Stimulated activated CD8-positive, alpha-beta memory T cell treated with anti-CD3 and anti-CD28 coated beads, Interleukin-7, amount 100 ng/mL, for 4 hours (primary cell): ENCODE measurements around the gene KDM1A.
"Not testable (repeated sequence)": the region's sequence is repeated elsewhere in the genome, so short reads cannot be mapped to it uniquely, and the experiment has no call there.

Source experiments
- DNase-seq, 2 donors: peaks; one replicate each; pipeline ENCODE4 v3.0.0-alpha.2; 2020; ENCODE audit warnings: low read depth in 2 of 2

KDM1A gene

DNA sequence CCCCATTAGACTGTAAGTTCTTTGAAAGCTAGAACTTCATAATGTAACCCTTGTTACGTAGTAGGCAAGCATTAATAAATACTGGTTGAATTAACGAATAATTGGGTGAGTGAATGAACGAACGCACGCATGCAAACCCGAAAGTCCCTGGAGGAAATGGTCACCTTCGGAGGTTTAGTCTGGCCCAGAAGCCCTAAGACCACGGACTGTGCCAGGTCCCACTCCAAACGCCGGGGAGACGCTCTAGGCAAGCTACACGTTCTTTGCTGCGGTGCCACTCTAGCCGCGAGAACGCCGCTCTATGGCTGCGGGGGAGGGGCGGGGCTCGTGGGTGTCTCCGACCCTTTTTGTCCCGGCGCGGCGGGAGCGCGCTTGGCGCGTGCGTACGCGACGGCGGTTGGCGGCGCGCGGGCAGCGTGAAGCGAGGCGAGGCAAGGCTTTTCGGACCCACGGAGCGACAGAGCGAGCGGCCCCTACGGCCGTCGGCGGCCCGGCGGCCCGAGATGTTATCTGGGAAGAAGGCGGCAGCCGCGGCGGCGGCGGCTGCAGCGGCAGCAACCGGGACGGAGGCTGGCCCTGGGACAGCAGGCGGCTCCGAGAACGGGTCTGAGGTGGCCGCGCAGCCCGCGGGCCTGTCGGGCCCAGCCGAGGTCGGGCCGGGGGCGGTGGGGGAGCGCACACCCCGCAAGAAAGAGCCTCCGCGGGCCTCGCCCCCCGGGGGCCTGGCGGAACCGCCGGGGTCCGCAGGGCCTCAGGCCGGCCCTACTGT lies at the start of gene KDM1A:
Gene KDM1A, plus strand, starts transcription at position 375 of the 769 bp plus-strand sequence. Its CDS starts 129 bp downstream, at position 504.
- DNase-seq = peak; percentile 91 to 94

DNA sequence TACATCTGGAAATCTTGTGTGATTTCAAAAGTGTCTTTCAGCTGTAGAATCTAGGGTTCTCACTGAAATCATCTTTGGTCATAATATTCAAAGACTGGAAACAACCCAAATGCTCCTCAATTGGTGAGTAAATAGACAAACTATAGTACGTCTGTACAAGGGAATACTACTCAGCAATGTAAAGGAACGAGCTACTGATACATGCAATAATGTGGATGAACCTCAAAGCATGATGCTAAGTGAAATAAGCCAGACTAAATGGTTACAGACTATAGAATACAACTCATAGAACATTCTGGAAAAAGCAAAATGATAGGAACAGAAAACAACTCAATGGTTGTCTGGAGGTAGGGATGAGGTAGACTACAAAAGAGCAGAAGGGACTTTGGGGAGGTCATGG lies 49.2 kb upstream of the KDM1A start:
- no peak for DNase-seq

DNA sequence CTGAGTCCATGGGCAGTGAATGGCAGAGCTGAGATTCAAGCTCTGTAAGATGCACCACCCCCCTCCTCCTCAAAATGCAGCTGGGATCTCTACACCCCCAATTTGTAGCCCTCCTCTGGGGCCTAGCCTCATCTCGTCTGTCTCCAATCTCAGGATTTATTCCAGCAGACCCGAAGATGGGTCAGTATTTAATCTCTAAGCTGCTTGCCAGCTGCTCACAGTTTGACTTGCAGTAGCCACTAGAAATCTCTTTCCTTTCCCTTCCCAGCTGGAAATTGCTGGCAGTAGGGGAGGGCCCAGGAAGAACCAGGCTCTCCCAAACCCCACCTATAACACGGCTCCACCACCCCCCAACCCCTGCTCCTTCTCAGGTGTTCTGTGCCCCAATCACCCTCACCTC lies 48.1 kb upstream of the KDM1A start:
- no peak for DNase-seq

DNA sequence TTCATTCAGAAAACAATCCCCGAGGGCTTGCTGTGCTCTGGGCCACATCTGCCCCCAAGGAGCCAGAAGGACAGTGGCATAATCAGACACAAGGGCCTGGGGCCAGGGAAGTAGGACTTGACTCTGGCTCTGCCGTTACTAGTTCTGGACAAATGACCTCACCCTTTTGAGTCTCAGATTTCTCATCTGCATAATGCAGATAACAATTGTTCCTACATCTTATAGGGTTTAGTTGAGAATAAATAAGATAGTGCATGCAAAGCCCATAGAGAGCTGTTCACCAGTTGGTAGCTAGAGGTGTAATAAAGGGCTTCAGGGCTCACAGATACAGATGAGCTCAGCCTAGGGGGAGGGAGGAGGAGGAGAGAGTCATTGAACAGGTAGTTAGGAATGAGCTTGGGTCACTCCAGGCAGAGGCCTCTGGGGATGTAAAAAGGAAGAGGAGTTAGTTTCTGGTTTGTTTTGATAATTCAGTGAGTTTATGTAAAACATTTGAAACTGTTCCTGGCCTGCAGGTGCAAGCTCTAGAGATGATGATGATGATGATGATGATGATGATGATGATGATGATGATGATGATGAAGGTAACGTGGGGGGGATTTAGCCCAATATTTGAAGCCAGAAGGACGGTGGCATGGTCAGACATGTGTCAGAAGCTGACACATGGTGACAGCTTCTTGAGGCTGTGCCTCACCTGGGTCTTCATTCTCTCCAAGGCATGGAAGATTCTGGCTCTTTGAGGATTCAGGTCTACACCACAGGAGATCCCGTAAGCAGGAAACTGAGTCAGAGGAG lies 47.5 kb upstream of the KDM1A start:
- no peak for DNase-seq

DNA sequence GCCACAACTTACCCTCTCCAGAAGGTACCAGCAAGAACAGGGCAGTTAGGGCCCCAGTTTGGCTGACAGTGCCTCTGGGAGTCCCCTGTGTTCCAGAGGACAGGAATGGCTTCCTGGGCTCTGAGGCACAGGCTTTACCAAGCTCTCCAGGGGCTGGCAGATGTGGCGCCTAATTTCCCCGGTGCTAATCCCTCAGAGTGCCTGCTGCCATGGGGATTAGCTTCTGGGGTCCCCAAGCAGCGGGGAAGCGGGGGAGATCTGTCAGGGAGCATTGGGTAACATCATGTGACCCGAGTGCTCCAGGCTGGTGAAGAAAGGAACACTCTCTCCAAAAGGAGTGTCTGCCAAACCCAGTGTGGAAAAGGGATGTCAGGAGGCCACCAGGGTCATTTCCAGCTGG lies 46.5 kb upstream of the KDM1A start, which contains the start of gene LACTBL1:
Gene LACTBL1, minus strand, starts transcription at position 107 of the 400 bp plus-strand sequence. CDS start 550 bp downstream, outside the sequence.
- no peak for DNase-seq

DNA sequence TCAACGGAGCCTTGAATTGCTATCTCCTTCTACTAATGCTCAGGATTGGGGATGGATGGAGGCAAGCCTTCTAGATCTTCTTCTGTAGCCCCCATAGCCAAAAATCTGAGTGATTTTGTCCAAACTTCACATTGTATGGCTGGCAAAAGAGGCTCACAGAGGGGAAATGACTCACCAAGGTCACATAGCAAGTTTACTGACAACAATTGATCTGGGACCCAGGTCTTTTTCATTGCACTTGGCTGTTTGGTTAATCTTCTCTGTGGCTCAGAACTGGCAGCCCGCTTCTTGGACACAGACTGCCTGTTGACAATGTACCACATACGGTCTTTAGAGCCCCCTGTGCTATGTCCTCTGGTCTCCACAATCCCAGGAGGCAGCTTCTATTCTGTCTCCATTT lies 43.6 kb upstream of the KDM1A start:
- DNase-seq = no peak

DNA sequence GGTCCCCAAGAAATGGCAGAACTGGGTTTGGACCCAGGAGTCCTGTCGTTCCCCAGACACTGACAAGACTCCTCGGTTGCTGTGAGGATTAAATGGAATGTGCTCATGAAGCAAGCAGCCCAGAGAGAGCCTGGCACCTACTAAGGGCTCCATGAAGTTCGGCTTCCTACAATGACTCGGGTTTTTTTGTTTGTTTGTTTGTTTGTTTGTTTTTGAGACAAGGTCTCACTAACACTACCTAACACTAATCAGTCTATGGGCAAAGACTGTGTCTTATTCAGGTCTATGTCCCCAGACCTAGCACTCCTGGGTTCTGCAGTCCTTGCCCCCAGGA lies 43.2 kb upstream of the KDM1A start:
- DNase-seq = no peak

DNA sequence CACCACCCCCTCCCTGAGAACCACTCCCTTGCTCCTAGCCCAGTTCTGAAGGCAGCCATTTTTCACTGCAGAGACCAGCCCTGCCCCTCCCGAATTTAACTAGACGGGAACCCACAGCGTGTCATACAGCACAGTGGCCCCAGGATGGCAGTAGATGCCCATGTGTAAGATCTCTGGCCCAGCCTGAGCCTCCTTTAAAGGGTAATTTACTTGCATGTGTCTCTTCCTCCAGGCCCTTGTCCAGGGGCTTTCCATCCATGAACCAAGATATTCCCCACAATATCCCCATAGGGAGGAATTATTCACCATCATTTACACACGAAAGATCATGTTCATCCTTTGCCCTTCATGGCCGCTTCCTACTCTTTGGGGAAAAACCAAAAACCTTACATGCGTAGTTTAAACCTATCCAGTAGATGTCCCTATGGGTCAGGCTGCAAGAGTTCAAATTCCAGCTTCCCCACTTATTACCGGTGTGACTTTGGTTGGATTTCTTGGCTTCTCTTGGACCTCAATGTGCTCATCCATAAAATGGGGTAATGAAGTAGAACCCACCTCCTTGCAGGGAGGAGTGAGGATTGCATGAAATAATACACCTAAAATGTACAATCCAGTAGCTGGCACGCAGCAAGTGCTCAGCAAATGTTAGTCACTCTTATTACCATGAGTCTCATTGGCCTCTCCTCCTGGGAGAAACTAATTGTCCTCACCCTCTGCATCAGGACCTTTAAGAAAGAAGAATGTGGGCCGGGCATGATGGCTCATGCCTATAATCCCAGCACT lies 42.6 kb upstream of the KDM1A start:
- peak; percentile 8 to 11 for DNase-seq

DNA sequence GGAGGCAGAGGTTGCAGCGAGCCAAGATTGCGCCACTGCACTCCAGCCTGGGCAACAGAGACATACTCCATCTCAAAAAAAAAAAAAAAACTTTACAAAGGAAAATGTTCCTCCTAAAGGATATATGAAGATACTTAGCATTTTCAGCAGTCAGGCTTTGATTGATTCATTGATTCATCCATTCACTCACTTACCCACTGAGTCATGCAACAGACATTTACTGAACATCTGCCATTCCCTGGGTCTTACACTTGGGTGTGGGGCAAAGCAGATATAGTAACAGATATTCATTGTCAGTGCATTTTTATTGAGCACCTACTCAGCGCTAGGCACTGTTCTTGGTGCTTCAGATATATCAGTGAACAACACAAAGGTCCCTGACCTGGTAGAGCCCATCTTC lies 41.0 kb upstream of the KDM1A start:
- DNase-seq = no peak

DNA sequence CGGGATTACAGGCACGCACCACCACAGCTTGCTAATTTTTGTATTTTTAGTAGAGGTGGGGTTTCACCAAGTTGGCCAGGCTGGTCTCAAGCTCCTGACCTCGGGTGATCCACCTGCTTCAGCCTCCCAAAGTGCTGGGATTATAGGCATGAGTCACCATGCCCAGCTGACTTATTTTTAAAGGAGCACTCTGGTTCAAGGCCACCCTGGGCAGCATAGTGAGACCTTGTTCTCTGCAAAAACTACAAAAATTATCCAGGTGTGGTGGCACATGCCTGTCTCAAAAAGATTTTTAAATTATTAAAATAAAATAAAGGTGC lies 38.8 kb upstream of the KDM1A start:
- not testable (repeated sequence) for DNase-seq

DNA sequence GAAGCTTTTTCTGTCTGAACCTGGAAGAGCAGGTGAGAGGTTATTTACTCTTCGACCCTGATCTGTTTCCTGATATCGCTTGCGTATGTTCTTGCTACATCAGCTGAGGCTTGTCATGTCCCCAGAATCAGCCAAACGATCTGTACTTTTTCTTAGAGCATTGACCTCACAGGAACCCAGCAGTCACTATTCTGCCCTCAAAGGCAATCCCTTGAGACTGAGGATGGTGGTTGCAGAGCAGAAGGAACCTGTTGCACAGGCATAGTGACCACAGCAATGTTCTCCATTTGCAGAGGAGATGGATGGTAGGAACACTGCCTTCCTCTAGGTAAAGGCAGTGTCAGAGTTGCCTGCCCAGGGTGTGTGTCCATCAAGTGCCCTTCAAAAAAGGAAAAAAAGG lies 35.3 kb upstream of the KDM1A start:
- no peak for DNase-seq

DNA sequence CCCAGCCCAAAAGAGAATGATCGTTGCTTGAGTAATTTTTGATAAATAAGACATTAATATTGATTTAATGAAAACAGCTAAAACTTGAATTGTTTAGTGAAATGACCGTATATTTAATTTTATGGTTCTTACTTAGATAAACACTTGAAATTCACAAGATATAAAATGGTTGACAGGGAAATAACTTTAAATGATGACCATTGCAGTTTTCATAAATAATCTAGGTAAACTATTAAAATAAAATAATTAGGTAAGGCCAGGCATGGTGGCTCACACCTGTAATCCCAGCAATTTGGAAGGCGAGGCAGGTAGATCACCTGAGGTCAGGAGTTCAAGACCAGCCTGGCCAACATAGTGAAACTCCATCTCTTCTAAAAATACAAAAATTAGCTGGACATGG lies 26.9 kb upstream of the KDM1A start:
- not testable (repeated sequence) for DNase-seq

DNA sequence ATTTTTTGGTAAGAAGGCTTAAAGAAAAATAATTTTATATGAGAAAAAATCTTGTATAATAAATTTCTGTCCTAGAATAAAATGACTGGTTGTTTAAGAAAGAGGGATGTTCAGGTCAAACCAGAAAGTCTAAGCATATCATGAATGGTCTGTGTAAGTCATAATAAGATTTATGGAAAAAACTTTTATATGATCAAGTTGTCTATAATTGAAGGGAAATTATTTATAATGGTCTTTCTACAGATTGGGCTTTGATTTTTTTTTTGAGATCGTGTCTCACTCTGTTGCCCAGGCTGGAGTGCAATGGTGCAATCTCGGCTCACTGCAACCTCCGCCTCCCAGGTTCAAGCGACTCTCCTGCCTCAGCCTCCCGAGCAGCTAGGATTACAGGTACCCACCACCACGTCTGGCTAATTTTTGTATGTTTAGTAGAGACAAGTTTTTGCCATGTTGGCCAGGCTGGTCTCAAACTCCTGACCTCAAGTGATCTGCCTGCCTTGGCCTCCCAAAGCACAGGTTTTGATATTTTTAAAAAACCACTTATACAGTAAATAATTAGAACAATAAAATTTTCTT lies 26.0 kb upstream of the KDM1A start:
- not testable (repeated sequence) for DNase-seq

DNA sequence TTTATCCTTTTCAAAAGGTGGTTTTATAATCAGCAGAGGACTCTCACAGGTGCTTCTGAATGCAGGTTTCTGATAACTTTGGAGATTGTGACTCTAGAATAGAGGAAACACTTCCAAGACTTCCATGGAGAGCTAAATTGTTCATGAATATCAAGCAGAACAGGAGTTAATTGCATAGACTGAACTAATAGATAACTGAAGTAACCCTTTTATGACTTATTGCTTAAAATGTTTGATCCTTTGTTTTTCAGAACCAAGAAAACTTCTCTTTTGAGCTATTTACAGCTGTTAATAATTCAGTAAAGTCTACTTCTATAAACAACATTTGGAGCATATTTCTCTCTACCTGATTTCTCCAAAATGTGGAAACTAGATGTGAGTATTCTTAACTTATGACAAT lies 23.5 kb upstream of the KDM1A start:
- no peak for DNase-seq

DNA sequence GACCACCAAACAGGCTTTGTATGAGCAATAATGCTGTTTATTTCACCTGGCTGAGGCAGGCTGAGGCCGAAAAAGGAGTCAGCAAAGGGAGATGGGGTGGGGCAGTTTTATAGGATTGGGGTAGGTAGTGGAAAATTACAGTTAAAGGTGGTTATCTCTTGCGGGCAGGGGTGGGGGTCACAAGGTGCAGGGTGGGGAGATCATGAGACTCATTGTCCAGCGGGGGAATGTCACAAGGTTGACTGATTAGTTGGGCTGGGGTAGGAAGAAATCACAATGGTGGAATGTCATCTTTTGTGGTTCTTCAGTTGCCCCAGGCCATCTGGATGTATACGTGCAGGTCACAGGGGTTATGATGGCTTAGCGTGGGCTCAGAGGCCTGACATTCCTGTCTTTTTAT lies 21.7 kb upstream of the KDM1A start:
- DNase-seq = not testable (repeated sequence)

DNA sequence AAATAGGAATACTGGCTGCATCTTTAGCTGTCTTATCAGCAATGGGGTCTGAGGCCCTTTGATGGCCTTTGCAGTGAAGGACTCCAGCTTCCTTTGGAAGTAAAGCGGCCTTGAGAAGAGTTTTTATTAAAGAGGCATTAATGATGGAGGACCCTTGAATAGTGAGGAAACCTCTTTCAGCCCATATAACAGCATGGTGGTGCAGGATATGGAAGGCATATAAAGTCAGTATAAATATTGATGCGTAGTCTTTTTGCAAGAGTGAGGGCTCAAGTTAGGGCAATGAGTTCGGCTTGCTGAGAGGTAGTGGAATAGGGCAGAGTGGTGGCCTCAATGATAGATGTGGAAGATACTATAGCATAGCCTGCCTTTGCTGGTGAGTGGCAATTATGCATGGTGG lies 19.1 kb upstream of the KDM1A start:
- DNase-seq = not testable (repeated sequence)

DNA sequence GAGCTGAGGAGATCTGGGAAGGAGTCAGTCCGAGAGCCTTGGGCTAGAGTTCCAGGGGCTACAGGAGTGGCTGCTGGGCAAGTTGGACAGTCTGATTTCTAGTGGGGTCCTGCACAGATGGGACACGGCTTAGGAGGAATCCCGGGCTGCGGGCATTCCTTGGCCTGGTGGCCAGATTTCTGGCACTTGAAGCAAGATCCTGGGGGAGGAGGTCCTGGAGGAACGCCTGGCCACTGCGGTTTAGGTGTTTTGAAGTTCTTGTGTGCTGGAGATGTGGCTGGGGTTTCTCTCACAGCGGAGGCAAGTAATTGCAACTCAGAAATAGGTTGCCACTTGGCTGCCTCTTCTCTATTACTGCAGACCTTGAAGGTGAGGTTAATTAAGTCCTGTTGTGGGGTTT lies 17.1 kb upstream of the KDM1A start:
- not testable (repeated sequence) for DNase-seq

DNA sequence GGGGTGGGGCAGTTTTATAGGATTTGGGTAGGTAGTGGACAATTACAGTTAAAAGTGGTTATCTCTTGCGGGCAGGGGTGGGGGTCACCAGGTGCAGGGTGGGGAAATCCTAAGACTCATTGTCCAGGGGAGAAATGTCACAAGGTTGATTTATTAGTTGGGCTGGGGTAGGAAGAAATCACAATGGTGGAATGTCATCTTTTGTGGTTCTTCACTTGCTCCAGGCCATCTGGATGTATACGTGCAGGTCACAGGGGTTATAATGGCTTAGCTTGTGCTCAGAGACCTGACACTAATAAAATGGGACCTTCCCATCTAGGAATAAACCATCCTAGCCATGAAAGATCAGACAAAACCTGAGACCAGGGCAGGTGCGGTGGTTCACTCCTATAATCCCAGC lies 15.2 kb upstream of the KDM1A start:
- no peak for DNase-seq

DNA sequence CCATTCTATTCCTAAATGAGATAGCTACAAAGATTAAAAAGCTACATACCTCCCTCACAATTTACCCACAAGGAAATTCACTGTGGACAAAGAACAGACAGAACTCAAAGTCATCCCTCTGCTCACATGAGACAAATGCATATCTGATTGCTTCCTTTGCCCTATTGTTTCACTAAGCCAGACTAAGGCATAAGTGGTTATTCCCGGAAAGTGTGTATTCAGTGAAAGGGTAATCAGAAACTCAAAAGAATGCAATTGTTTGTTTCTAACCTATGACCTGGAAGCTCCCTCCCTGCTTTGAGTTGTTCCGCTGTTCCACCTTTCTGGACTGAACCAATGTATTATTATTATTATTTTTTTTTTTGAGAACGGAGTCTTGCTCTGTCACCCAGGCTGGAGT lies 14.5 kb upstream of the KDM1A start:
- DNase-seq = not testable (repeated sequence)

DNA sequence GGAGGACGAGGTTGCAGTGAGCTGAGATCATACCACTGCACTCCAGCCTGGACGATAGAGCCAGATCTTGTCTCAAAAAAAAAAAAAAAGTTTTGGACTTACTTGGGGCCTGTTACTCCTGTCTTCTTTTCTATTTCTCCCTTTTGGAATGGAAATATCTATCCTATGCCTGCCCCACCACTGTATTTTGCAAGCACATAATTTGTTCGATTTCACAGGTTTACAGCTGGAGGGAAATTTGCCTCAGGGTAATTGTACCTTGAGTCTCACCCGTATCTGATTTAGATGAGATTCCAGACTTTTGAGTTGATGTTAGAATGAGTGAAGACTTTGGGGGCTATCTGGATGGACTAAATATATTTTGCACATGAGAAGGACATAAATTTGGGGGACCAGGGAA lies 12.2 kb upstream of the KDM1A start:
- no peak for DNase-seq

DNA sequence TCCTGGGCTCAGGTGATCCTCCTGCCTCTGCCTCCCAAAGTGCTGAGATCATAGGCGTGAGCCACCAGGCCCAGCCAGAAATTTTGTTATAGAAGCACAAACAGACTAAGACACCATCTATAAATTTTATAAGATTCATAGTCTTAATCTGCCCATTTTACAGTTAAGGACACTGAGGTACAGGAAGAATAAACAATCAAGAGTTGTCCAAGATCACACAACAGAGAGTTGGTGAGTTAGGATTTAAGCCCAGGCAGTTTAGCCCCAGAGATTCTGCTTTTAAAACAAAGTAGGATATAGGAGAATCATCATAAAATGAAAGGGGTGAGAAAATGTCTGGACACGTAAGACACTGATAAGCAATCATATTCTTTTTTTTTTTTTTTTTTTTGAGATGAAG lies 10.4 kb upstream of the KDM1A start:
- no peak for DNase-seq

DNA sequence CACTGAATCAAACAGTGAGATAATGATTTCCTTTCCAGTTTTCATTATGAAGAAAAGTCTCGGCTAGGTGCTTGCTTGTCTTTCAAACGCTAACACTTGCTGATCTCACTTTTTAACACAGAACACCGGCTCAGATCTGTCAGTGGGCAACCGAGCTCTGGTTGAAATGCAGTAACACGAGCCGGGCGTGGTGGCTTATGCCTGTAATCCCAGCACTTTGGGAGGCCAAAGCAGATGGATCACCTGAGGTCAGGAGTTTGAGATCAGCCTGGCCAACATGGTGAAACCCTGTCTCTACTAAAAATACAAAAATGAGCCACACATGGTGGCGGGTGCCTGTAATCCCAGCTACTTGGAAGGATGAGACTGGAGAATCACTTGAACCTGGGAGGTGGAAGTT lies 9.2 kb upstream of the KDM1A start:
- not testable (repeated sequence) for DNase-seq
